H1 (cell line): ENCODE results near the gene C11orf54.

Experiments
- CEBPB ChIP-seq: IDR thresholded peaks from 2 replicates; pipeline ENCODE4 v1.6.1; 2012; ENCODE audit warnings: low read depth, low read length
- EZH2 ChIP-seq: fragments of 200-600 bp; sonication (generic); IDR thresholded peaks from 2 replicates; pipeline ENCODE4 v1.7.1; 2012; ENCODE audit warnings: low read depth, mild to moderate bottlenecking, moderate library complexity, low read length, inconsistent platforms; ENCODE audit not compliant: severe bottlenecking
- FOSL1 ChIP-seq: IDR thresholded peaks from 2 replicates; pipeline ENCODE4 v1.6.1; 2011; ENCODE audit warnings: mild to moderate bottlenecking, low read depth, low read length, moderate library complexity; ENCODE audit not compliant: insufficient read depth
- JUN ChIP-seq: IDR thresholded peaks from 2 replicates; pipeline ENCODE4 v1.6.1; 2011; ENCODE audit warnings: low read depth, mild to moderate bottlenecking, improper control_type of control experiment, low read length
- JUND ChIP-seq: IDR thresholded peaks from 2 replicates; pipeline ENCODE4 v1.6.1; 2011; ENCODE audit warnings: mild to moderate bottlenecking, improper control_type of control experiment, low read length
- KDM1A ChIP-seq: fragments of 200-600, 300-600 bp; sonication (generic); IDR thresholded peaks from 2 replicates; pipeline ENCODE4 v1.7.1; 2016; ENCODE audit warnings: mild to moderate bottlenecking, low read length, borderline replicate concordance
- PHF8 ChIP-seq: fragments of 200-600 bp; sonication (generic); conservative IDR thresholded peaks from 2 replicates; pipeline ENCODE4 v1.7.1; 2012; ENCODE audit warnings: low read depth, mild to moderate bottlenecking, inconsistent platforms, low read length, moderate library complexity
- POLR2AphosphoS5 ChIP-seq: IDR thresholded peaks from 2 replicates; pipeline ENCODE4 v1.6.1; 2011; ENCODE audit warnings: low read depth, low read length
- SUZ12 ChIP-seq: fragments of 200-600 bp; sonication (generic); IDR thresholded peaks from 2 replicates; pipeline ENCODE4 v1.6.1; 2012; ENCODE audit warnings: mild to moderate bottlenecking, inconsistent platforms, low read length, moderate library complexity, mixed read lengths
- TF ChIP-seq, protein P1 (sequence below), 3 experiments: IDR thresholded peaks; 1 replicate in 2 of 3; 2 replicates in 1 of 3; pipeline versions ENCODE4 v1.5.1 to v1.6.1; 2011; ENCODE audit warnings: low read length in 3 of 3, mild to moderate bottlenecking in 3 of 3, inconsistent platforms in 2 of 3, low read depth in 1 of 3, moderate library complexity in 1 of 3; ENCODE audit not compliant: insufficient read depth in 1 of 3; ENCODE audit errors: control extremely low read depth in 1 of 3
- TF ChIP-seq, protein P2 (sequence below): IDR thresholded peaks from 2 replicates; pipeline ENCODE4 v1.6.1; 2011; ENCODE audit warnings: low read depth, mild to moderate bottlenecking, low read length; ENCODE audit not compliant: insufficient read depth

DNA sequence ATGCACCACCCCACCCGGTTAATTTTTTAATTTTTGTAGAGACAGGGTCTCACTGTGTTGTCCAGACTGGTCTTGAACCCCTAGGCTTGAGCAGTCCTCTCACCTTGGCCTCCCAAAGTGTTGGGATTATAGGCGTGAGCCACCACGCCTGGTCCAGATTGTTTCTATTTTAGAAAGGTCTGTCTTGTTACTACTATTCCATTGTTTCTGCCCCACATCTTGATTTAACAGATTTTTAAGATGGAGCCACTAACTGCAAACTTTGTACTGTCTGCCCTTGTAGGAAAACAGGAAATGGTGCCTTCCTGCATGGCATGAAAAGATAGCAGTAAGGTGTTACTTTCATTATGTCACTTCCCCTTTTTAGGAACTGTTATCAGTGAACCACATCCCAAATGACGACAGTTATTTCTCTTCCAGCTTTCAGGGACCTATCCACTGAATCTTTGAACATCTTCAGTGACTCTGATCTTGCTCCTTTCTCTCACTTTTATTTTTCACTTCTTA lies 23.4 kb upstream of the C11orf54 start:
- TF ChIP-seq PHF8 (no peak), POLR2AphosphoS5 (no peak), FOSL1 (no peak), JUN (no peak), JUND (no peak), CEBPB (no peak), SUZ12 (no peak), KDM1A (no peak), EZH2 (no peak)
- TF ChIP-seq, protein P1, sequence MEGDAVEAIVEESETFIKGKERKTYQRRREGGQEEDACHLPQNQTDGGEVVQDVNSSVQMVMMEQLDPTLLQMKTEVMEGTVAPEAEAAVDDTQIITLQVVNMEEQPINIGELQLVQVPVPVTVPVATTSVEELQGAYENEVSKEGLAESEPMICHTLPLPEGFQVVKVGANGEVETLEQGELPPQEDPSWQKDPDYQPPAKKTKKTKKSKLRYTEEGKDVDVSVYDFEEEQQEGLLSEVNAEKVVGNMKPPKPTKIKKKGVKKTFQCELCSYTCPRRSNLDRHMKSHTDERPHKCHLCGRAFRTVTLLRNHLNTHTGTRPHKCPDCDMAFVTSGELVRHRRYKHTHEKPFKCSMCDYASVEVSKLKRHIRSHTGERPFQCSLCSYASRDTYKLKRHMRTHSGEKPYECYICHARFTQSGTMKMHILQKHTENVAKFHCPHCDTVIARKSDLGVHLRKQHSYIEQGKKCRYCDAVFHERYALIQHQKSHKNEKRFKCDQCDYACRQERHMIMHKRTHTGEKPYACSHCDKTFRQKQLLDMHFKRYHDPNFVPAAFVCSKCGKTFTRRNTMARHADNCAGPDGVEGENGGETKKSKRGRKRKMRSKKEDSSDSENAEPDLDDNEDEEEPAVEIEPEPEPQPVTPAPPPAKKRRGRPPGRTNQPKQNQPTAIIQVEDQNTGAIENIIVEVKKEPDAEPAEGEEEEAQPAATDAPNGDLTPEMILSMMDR (IDR thresholded peaks at IDR 0.05; ENCODE audit: control extremely low read depth in 1 of 3, insufficient read depth in 1 of 3, low read depth in 1 of 3, low read length in 3 of 3) = no peak
- TF ChIP-seq, protein P2, sequence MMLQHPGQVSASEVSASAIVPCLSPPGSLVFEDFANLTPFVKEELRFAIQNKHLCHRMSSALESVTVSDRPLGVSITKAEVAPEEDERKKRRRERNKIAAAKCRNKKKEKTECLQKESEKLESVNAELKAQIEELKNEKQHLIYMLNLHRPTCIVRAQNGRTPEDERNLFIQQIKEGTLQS = no peak
